KG1 (cell line): ENCODE data around the gene CUEDC2.

Experiments used
- DNase-seq: peaks from one replicate; lab custom pipeline; 2025; lab: John Stamatoyannopoulos, UW

Gene CUEDC2

GRCh38 chr10:102424916-102425315 lies 7.5 kb downstream of the CUEDC2 start:
- no peak for DNase-seq

DNA sequence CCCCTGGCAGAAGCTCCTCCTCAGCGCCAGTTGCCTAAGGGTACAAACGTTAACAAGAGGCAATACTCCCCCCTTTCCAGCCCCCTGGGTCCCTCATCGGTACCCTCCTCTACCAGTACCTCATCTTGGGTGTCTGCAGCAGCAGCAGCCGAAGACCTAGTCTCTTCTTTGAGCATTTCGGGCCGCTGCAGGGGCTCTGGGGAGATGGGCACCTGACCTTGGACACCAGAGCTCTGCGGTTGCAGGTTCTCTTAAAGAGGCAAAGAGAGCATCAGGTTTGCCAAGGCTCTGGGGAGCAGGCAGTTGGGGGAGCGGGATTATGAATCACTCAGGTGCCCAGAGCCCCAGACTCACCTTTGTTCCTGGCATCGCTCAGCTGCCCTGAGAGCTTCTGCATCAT lies 8.2 kb downstream of the CUEDC2 start:
- DNase-seq = no peak

GRCh38 chr10:102423372-102423968 lies 8.9 kb downstream of the CUEDC2 start:
- no peak for DNase-seq

DNA sequence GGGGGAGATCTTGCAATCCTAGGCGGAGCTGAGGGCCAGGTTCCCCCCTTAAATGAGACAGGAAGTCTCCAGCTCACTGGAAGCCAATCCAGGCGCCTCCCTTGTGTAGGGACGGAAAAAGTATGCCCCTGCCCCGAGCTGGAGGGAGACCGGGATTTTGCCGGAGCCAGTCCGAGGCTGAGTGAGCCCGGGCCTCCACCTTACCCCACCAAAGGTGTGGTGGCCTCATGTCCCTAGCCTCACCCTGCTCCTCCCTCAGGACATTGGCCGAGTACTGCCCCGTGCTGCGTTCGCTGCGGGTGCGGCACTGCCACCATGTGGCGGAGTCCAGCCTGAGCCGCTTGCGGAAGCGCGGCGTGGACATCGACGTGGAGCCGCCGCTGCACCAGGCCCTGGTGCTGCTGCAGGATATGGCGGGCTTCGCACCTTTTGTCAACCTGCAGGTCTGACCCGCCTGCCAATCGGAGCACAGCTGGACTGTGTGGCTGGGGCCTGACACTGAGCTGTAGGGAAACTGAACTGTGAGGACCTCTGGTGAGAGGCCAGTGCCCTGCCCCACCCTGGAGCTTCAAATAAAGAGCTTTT lies 9.7 kb downstream of the CUEDC2 start:
- DNase-seq = peak; percentile 25

GRCh38 chr10:102421757-102422512 lies 10.4 kb downstream of the CUEDC2 start:
- no peak for DNase-seq

GRCh38 chr10:102421507-102421756 lies 10.9 kb downstream of the CUEDC2 start:
- no peak for DNase-seq

GRCh38 chr10:102420714-102421506 lies 11.5 kb downstream of the CUEDC2 start, which contains the start of gene FBXL15:
FBXL15 (plus strand) TSS chr10:102420836; CDS start chr10:102421130, 294 bp downstream.
- peak; percentile 94 for DNase-seq

DNA sequence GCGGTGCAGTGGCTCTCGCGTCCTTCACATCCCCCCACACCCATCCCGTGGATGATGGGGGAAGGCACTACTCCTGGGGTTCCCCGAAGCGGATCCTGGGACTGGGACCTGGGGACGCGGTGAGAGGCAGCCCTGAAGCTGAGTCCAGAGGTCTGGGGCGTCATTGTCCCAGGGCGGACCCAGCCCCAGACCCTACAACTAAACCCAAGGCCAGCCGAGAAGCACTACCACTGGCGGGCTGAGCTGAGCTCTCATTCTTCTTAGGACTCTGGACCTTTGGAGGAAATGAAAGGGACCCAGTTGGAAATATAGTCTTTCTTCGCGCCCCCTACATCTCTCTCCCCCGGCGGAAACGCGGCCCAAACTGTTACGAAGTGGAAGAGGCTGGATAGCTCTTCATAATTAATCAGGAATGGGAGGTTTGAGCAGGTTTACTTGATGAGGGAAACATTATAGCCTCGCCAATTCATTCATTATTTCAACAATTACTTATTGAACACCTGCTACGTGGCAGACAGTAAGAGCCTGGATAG lies 12.1 kb downstream of the CUEDC2 start:
- DNase-seq = no peak

- peak; percentile 18 for DNase-seq
Measured at GRCh38 chr10:102419269-102420180, 12.8 kb downstream of the CUEDC2 start.

DNA sequence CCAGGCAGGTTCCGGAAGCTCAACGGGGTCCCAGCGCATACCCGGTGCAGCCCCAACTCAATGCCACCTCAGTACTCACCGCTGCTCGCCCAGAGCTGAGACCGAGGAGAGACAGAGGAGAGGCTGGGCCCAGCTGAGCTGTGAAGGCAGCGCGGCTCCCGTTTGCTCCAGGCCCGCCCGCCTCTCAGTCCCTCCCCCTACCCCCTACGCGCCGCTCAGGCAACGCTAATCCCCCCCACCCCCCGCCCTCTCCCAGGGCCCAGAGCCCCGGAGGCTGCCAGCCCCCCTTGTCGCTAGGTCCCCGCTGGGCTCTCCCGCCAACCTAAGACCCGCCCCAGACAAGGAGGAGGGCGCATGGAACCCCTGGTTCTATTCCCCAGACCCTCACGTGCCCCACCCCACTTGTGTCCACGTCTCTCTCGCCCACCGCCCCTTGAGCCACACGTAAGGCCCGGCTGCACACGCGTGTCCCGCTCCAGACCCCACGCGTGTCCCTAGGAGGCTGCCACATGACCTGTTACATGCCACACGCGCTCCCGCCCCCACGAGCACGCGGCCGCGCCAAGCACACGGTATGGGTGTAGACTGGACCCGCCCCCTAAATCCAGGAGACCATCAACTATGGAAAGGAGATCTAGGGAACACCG lies 13.6 kb downstream of the CUEDC2 start, which contains the start of gene PSD:
Gene PSD, minus strand, starts transcription at position 164 of the 647 bp plus-strand sequence. CDS start 1,747 bp downstream, outside the sequence.
- DNase-seq = no peak

DNA sequence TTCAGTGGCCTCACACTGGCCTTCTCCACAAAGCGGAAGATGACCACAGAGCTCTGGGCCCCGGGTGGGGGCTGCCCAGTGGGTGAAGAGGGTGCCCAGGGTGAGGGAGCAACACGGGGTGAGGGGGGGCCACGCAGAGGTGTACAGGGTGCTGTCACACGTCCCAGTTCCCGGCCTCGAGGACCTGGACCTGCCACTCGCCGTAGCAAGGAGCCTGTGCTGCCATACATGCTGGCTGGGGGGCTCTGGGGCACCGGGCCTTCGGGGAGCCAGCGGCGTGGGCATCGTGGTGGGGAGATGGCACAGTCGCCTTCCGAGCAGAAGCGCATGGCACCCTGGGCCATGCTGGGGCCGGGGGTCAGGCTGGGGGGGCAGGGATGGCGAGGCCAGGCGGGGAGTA lies 15.7 kb downstream of the CUEDC2 start:
- no peak for DNase-seq

DNA sequence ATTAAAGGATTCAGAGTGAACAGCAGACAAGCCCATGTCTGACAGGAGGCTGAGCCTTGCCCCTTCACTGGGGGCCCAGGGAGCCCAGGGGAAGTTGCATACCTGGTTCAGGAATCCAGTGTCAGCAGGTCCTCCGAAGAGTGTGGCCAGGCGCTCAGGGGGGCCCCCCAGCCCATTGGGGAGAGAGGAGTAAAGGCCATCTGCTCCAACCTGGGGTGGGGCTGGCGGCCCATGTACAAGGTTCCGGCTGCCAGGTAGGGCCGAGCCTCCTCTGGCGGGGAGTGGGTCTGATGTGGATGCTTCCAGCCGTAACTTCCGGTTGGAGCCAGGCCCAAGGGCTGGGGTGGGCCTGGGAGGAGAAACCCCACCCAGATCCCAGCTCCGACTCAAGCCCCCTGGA lies 16.1 kb downstream of the CUEDC2 start:
- no peak for DNase-seq

GRCh38 chr10:102414749-102415148 lies 17.6 kb downstream of the CUEDC2 start:
- no peak for DNase-seq

GRCh38 chr10:102413806-102414561 lies 18.4 kb downstream of the CUEDC2 start:
- DNase-seq = no peak

DNA sequence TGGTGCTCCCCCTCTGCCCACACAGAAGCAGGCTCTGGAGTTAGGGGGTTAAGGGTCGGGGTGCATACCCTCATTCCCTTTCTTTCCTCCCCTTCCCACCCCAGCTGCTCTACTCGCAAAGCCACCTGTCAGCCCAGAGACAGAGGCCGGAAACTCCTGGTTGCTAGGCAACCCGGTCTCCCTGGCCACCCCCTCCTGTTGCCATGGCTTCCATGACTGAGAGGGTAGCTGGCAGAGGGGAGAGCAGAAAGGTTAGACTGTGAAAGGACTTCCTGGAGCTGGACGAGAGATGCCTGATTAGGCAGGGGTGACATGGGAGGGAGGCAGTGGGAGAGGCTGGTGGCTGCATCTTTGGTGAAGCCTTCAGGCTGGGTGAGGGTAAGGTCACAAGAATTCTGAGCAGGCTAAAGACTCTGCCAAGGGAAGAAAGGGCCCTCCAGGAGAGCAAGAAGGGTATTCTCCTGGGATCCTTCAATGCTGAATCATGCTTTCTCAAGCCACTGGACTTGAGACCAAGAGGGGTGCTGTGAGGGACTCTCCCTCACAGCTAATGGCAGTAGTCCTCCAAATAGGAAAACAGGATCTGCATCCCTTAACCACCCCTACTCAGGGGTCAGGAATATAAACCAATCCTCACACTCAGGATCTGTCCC lies 19.2 kb downstream of the CUEDC2 start:
- no peak for DNase-seq

- no peak for DNase-seq
Measured at GRCh38 chr10:102412293-102412692, 20.1 kb downstream of the CUEDC2 start.

GRCh38 chr10:102411341-102412255 lies 20.8 kb downstream of the CUEDC2 start:
- DNase-seq = no peak

DNA sequence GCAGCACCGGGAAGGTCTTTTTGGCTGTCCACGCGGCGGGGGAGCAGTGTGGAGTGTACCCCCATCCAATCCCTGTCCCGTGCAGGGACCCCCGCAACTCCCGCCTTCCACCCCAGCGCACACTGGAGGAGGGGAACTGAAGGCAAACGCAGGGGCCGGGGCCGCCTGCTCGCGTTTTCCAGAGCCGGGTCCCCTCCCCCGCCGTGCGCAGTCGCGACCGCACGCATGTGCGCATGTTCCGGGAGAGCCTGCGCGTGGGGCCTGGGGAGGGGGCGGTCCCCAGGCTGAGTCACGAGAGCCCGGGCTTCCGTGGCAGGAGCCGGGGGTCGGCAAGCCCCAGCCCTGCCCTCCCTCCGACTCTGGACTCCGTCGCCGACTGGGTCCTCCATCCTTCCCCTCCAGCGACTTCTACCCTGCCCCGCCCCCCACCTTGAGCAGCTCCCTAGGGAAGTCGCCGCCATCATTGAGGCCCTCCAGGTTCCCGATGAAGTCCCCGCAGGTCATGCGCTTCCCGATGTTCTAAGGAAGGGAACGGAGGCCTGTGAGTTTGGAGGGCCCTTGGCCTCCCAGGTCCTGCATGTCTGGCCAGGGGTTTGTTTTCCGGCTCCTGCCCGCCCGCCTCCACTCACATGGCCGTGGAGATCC lies 21.8 kb downstream of the CUEDC2 start:
- no peak for DNase-seq
